ENCODE data around the gene TNFAIP3.
"Not testable (repeated sequence)": the region's sequence is repeated elsewhere in the genome, so short reads cannot be mapped to it uniquely, and the experiment has no call there.

The TNFAIP3 gene

DNA sequence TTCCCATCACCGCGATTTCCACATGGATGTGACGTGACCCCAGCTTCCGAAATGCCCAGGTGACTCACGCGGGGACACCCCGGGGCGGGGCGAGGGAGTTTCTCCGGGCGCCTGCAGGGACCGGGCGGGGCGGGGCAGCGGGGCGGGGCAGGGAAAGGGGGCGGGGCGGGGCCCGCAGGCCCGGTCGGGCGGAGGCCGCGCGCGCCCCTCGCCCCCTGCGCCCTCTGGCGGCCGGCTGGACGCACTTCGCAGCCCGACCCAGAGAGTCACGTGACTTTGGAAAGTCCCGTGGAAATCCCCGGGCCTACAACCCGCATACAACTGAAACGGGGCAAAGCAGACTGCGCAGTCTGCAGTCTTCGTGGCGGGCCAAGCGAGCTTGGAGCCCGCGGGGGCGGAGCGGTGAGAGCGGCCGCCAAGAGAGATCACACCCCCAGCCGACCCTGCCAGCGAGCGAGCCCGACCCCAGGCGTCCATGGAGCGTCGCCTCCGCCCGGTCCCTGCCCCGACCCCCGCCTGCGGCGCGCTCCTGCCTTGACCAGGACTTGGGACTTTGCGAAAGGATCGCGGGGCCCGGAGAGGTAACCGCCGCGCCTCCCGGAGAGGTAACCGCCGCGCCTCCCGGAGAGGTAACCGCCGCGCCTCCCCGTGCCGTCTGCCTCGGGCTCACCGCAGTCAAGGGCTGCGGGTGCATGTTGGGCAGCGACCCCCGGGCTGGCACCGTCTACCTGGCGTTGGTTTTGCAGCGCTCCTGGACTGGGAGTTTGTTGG, at the start of gene TNFAIP3:
TSS of gene TNFAIP3 (plus strand) at position 346 of the 771 bp plus-strand sequence. CDS start 3,969 bp downstream, outside the sequence.
- peak; percentile 99 for DNase-seq (ENCODE audit: low spot score)

DNA sequence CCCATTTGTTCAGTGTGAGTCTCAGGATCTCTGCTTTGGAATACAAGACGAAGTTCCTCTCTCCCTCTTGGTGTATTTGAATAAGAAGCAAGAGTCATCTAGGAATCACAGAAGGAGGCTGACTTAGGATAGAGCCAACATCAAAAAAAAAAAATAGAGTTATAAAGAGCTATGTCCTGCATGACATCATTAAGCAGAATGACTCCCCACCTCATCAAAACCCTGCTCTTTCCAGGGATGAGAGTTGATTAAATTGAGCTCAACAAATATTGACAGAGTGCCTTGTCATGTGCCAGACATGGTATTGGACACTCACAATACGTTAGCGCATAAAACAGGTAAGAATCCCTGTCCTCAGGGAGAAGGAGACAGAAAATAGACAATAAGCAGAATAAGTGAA, 48.6 kb upstream of the TNFAIP3 start:
- DNase-seq (ENCODE audit: low spot score), result no peak

DNA sequence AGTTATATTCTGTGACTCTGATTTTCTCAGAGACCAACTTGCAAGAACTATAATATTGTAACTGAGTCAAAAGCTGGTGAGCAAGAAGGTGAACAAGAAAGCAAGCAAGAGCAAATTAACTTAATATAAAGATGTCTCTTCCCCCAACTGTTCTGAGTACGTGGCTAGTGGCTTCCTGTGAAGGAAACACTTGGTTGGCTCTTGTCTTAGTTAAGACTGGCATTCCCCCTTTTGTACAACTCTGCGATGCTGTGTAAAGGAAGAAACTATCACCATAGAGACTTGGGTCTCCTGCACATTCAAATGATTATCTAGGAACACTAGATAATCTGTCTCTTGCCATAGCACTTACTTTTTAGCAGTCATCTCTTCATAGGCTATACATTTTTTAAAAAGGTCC, 47.3 kb upstream of the TNFAIP3 start:
- DNase-seq (ENCODE audit: low spot score), result no peak

DNA sequence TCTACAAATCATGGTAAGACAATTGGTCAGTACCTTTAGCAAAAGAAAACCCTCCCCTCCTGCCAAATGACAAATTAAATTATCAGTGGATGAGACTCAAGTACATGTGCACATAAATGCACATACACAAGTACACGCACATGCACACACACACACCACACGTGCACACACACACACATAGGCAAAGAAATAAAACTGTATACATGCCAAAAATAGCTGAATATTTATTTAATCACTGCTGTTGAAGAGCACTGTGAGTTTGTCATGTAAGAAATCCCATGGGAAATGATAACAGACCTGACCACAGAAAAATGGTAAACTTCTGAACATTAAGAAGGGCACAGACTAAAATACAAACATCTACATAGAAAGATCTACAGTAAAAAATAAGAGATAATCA, 46.6 kb upstream of the TNFAIP3 start:
- DNase-seq (ENCODE audit: low spot score), result no peak

DNA sequence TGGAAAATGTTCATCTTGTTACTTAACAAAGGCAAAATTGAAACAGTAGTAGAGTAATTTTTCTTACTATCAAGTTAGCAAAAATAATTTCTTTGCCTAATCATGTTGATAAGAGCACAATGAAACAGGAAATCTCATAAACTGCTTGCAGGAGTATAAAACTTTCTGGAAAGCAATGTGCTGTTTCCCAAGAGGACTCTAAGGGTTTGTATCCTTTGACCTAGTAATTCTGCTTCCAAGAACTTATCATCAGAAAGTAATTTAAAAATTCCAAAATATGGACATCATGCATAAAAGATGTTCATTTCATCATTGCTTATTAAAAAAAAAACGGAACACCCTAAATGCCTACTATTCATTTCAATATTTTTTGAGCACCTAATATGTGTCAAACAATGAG, 46.1 kb upstream of the TNFAIP3 start:
- no peak for DNase-seq (ENCODE audit: low spot score)

DNA sequence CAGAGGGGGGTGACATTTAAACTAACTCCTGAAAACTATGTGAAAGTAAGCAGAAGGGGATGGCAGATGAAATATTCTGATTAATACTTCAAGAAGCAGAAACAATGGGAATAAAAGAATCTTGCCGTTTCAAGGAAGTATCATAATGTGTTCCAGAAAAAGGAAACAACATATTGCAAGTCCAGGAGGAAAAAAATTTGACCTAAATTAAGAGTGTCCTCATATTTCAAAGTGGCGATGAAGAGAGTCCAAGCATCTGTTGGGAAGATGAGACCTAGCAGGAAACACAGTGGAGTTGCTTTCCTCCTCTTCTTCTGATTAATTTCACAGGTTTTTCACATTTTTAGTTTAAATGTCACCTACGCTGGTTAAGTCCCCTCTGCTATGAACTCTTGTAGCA, 45.6 kb upstream of the TNFAIP3 start:
- DNase-seq (ENCODE audit: low spot score), result no peak

DNA sequence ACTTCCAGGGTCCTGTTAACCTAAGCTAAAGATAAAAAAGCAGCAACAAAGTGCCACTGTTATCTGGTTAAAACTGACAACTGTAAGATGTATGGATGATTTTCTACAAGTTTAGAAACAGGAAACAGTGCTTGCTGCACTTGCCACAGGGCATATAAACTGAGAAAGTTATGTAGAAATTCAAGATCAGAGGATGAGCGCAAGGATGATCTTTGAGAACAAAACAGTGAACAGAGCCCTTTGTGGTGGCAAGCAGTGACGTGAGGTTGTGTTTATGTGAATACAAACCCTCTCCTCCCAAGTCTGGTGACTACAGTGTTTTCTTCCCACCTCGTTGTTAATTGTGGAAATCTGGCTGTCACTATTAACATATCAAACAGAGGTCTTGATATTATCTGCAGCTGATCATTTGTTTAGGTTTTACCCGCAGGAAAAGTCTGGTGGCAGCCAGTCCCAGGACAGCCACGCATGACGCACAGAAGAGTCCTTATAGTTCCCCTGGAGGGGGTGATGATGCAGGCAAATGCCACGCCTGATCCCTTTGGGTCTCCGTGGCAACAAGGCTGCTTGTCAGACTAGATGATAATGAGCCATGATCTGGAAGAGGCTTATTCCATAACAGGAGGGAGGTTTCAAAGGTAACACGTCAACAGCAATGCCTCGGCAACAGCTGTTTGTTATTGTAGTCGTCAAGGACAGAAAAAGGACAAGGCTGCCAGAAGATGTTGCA, 43.1 kb upstream of the TNFAIP3 start:
- DNase-seq (ENCODE audit: low spot score), result peak; percentile 51

DNA sequence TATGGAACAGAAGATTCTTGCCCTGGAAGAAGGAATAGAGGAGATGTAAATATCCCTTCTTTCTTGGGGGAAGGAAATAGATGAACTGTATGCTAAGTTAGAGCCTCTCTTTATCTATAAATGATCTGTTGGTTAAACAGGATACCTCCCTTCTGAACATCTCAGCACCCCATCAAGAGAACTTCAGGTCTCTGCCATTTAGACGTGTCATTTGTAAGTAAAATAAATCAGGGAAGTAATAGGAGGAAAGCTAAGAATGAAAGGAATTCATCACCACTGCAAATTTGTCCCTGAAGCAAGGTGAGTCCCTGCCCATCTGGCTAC, 42.5 kb upstream of the TNFAIP3 start:
- no peak for DNase-seq (ENCODE audit: low spot score)

DNA sequence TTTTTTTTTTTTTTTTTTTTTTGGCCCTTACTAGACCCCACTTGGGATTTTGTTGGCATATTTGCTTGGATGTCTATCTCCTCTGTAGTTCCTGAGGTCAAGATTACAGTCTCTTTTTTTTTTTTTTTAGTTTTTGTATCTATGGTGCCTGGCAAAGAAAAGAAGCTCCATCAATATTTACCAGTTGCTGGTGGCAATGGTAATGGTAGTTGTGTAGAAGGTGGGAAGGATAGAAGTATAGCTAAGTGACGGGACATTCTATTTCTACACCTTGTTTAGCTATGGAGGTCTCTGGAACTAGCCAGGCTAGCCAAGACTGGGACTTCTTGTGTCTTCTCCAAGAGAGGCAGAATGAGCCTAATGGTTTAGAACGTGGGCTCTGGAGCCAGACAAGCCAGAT, 42.2 kb upstream of the TNFAIP3 start:
- no peak for DNase-seq (ENCODE audit: low spot score)

DNA sequence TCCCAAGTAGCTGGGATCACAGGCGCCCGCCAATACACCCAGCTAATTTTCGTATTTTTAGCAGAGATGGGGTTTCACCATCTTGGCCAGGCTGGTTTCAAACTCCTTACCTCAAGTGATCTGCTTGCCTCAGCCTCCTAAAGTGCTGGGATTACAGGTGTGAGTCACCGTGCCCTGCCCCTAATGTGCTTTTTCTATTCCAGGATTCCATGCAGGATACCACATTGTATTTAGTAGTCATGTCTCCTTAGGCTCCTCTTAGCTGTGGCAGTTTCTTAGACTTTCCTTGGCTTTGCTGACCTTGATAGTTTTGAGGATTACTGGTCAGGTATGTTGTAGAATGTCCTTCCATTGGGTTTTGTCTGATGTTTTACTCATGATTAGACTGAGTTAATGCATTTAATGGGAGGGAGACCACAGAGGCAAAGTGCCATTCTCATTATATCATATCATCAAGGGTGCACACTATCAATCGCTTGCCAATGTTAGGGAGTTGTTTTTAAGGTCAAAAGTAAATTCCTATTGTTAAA, 39.6 kb upstream of the TNFAIP3 start:
- DNase-seq (ENCODE audit: low spot score), result no peak

DNA sequence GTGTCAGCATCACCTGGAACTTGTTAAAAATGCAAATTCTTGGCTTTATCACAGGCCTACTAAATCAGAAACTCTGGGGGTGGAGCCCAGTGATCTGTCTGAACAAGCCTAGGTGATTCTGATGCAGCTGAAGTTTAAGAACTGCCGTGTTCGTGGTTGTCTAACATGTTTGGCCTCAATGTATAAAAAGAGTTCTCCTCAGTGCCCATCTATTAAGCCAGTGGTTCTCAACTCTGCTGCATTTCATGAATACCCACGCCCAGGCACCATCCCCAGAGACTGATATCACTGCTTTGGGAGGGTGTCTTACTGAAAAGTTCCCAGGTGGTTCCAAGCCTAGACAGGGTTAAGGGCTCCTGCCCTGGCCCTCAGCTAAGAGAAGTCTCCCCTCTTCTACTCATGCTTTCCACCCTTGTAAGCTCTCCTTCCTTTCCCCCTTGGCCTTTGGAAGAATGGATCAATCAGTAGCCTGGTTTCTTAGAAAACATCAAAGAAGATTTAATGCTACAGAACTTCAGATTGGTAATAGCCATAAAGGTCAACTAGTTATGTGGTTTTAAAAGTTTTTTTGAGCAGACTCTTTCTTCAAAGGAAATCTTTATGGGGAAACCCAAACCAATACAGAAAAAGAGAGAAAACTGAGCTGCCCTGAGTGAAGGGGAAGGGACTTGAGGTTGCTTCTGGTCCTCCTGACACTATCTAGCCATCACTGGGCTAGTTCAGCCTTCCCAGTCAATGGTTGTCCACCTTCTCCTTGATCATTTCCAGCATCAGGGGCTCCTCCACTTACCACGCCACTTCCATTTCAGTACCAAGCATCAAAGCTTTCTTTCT, 38.9 kb upstream of the TNFAIP3 start:
- no peak for DNase-seq (ENCODE audit: low spot score)

DNA sequence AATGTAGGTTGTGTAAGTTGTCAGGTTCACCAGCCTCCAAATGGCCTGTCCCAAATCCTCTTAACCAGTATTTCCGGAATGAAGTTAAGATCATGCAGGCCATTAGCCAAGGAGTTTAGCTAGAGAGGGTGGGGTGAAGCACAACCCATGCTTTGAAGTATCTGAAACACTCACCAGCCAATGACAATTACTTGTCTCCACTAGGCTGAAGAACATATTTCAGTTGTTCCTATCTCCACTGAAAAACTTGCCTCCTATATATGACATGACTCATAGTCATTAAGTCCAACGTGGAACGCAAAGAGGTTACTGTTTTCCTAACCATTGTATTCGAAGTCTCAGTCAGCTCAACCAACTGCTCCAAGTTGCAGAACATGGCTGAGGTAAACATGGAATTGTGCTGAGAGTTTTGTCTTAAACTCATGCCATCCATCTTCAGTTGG, 37.4 kb upstream of the TNFAIP3 start:
- DNase-seq (ENCODE audit: low spot score), result no peak

DNA sequence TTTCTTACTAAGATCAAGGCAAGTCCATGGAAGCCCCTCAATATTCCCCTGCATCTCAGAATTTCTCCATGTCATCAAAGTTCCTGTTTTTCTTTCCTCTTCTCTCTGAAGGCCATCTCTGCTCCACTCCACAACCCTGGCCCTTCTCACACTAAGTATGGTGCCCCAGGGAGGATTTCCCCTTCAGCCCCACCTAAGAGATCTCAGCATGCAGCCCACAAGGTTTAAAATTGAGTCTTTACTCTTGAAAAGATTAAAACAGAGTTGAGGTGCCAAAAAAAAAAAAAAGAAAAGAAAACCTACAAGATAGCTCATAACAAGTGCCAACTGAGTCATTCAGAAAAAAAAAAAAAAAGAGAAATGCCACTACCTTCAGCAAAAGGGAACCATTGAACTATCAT, 36.5 kb upstream of the TNFAIP3 start:
- DNase-seq (ENCODE audit: low spot score), result no peak

DNA sequence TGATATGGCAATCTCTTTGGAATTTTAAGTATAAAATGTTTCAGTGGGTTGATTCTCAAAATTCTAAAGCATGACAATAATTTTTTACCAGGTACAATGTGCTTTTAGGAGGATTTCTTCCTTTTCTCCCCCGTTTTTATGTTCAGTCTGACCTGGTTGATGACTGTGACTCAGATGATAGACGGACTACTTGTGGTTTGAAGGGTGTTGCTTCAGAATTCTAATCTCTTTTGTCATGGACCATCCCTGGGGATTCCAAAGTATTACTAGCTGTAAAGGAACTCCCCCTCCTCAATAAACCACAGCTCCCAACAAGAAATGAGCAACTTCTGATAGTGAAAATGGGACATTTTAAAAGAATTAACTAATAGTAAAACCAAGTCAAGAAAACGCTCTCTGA, 34.9 kb upstream of the TNFAIP3 start:
- peak; percentile 56 for DNase-seq (ENCODE audit: low spot score)

DNA sequence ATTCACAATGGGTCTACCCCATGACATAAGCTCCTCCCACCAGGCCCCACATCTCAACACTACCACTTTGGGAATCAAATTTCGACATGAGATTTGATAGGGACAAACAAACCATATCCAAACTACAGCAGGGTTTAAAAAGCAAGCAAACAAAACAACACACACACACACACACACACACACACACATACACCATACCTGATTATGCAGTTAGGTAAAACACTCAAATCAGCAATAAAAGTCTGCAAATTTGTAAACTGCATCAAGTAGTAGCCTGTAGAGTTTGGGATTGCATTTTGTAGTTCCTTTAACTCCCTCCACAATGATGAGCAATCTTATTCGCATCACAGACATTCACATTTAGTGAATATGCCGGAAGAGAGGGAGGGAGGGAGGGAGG, 32.6 kb upstream of the TNFAIP3 start:
- no peak for DNase-seq (ENCODE audit: low spot score)

DNA sequence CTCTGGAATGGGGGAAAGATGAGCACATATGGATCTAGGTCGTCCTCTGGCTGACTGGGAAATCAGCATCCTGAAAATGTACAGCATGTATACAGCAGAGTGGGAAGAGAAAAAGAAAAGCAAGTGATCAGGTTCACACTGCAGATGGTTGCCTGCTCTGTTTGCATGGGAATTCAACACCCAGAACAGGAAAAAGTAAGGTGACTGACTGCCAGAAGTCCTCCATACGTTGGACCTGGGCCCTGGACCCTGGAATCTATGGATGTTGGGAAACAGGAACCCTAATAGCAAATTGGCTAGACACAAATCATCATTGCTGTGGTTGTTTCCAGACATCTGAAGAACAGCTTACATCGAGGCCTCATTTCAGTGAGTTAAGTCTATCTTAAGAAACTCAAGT, 30.3 kb upstream of the TNFAIP3 start:
- no peak for DNase-seq (ENCODE audit: low spot score)

DNA sequence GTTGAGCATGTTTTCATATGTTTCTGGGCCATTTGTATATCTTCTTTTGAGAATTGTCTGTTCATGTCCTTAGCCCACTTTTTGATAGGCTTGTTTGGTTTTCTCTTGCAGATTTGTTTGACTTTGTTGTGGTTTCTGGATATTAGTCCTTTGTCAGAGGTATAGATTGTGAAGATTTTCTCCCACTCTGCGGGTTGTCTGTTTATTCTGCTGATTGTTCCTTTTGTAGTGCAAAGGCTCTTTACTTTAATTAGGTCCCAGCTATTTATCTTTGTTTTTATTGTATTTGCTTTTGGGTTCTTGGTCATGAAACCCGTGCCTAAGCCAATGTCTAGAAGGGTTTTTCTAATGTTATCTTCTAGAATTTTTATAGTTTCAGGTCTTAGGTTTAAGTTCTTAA, 29.0 kb upstream of the TNFAIP3 start:
- not testable (repeated sequence) for DNase-seq (ENCODE audit: low spot score)

DNA sequence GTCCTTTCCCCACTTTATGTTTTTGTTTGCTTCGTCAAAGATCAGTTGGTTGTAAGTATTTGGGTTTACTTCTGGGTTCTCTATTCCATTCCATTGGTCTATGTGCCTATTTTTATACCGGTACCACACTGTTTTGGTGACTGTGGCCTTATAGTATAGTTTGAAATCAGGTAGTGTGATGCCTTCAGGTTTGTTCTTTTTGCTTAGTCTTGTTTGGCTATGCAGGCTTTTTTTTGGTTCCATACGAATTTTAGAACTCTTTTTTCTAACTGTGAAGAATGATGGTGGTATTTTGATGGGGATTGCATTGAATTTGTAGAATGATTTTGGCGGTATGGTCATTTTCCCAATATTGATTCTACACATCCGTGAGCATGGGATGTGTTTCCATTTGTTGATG, 28.5 kb upstream of the TNFAIP3 start:
- DNase-seq (ENCODE audit: low spot score), result not testable (repeated sequence)

DNA sequence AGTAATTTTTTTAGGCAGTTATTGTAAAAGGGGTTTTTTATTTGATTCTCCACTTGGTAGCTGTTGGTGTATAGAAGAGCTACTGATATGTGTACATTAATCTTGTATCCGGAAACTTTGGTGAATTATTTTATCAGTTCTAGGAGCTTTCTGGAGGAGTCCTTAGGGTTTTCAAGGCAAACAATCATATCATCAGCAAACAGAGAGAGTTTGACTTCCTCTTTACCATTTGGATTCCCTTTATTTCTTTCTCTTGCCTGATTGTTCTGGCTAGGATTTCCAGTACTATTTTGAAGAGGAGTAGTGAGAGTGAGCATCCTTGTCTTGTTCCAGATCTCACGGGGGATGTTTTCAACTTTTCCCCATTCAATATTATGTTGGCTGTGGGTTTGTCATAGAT, 28.0 kb upstream of the TNFAIP3 start:
- no peak for DNase-seq (ENCODE audit: low spot score)

DNA sequence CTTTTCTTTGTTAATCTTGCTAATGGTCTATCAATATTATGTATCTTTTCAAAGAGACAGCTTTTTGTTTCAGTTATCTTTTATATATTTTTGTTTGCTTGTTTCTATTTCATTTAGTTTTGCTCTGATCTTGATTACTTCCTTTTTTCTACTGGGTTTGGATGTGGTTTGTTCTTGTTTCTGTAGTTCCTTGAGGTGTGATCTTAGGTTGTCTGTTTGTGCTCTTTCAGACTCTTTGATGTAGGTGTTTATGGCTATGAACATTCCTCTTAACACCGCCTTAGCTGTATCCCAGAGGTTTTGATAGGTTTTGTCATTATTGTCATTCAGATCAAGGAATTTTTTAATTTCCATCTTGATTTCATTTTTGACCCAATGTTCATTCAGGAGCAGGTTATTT, 26.8 kb upstream of the TNFAIP3 start:
- DNase-seq (ENCODE audit: low spot score), result no peak

DNA sequence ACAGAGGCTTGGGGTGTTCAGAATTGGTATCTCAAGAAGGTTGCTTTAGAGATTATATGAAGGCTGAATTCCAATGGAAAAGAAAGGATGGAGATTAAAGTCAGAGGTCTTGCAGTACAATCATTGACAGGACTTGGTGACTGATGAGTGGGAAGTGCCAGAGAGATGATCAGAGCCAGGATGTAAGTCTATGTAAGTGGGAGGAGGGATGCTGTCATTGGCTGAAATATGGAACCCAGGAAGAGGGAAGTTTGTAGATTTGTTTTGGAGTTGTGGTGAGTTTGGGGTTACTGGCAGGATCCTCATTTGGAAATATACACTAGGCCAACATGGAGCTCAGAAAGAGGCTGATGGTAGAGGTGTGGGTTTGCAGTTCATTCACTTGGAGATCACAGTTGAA, 23.8 kb upstream of the TNFAIP3 start:
- no peak for DNase-seq (ENCODE audit: low spot score)

DNA sequence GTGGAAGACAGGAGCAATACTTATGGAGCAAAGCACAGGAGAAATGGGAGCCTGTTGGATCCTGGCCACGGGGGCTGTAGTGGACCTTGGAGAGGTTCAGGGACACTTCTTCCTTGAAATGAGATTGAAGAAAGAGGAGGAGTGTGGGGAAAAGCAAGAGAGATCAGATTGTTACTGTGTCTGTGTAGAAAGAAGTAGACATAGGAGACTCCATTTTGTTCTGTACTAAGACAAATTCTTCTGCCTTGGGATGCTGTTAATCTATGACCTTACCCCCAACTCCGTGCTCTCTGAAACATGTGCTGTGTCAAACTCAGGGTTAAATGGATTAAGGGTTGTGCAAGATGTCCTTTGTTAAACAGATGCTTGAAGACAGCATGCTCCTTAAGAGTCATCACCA, 22.7 kb upstream of the TNFAIP3 start:
- DNase-seq (ENCODE audit: low spot score), result not testable (repeated sequence)

DNA sequence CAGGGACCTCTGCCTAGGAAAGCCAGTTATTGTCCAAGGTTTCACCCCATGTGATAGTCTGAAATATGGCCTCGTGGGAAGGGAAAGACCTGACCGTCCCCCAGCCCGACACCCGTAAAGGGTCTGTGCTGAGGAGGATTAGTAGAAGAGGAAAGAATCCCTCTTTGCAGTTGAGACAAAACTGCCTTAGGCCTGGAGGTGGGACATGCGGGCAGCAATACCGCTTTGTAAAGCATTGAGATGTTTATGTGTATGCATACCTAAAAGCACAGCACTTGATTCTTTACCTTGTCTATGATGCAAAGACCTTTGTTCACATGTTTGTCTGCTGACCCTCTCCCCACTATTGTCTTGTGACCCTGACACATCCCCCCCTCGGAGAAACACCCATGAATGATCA, 22.3 kb upstream of the TNFAIP3 start:
- not testable (repeated sequence) for DNase-seq (ENCODE audit: low spot score)

Data from AG20443 (cell line).